K562 (cell line): ENCODE data around the gene GPC3.

Source experiments
- ATF1 ChIP-seq, 2 experiments: fragments of 450-650 bp in 1 of 2; IDR thresholded peaks; 2 replicates each; pipeline ENCODE4 v1.6.1; 2016; ENCODE audit warnings: missing compliant biosample characterization in 1 of 2, missing genetic modification characterization in 1 of 2
- MAX ChIP-seq: sonication (generic); formaldehyde crosslinking; IDR thresholded peaks from 2 replicates; pipeline ENCODE4 v1.9.0; 2022; ENCODE audit warnings: mild to moderate bottlenecking, missing genetic modification reagents
- MYNN ChIP-seq, 2 experiments: sonication (generic); formaldehyde crosslinking in 1 of 2; IDR thresholded peaks; 2 replicates each; pipeline versions ENCODE4 v1.5.0 to v1.6.1; 2016 to 2020; ENCODE audit warnings: antibody characterized with exemption in 1 of 2, missing genetic modification reagents in 1 of 2
- POLR2AphosphoS5 ChIP-seq: IDR thresholded peaks from 2 replicates; pipeline ENCODE4 v1.6.1; 2011; ENCODE audit warnings: mild to moderate bottlenecking, low read depth, low read length, moderate library complexity; ENCODE audit not compliant: control insufficient read depth, insufficient read depth
- RBBP5 ChIP-seq: fragments of 200-600 bp; sonication (generic); IDR thresholded peaks from 2 replicates; pipeline ENCODE4 v1.6.1; 2012; ENCODE audit warnings: borderline replicate concordance, mild to moderate bottlenecking, low read length, control low read depth, inconsistent platforms; ENCODE audit not compliant: insufficient read depth, poor library complexity, severe bottlenecking
- RBM25 ChIP-seq: fragments of 200-400 bp; formaldehyde crosslinking; IDR thresholded peaks from 2 replicates; pipeline ENCODE4 v1.6.1; 2018; ENCODE audit warnings: low read length, low read depth, moderate library complexity; ENCODE audit not compliant: severe bottlenecking
- SMARCB1 ChIP-seq: IDR thresholded peaks from 2 replicates; pipeline ENCODE4 v1.6.1; 2011; ENCODE audit warnings: improper control_type of control experiment, low read depth; ENCODE audit not compliant: insufficient read length
- SREBF2 ChIP-seq: sonication (generic); formaldehyde crosslinking; IDR thresholded peaks from 2 replicates; pipeline ENCODE4 v1.4.0; 2020; ENCODE audit warnings: mild to moderate bottlenecking, missing genetic modification reagents
- XRCC5 ChIP-seq: fragments of 200-400 bp; formaldehyde crosslinking; IDR thresholded peaks from 2 replicates; pipeline ENCODE4 v1.6.1; 2017; ENCODE audit warnings: low read depth, mild to moderate bottlenecking, low read length
- ZBTB8A ChIP-seq: fragments of 450-650 bp; IDR thresholded peaks from 2 replicates; pipeline ENCODE4 v1.6.1; 2018; ENCODE audit warnings: mild to moderate bottlenecking, moderate library complexity; ENCODE audit not compliant: partially characterized antibody
- ZNF121 ChIP-seq: sonication (generic); formaldehyde crosslinking; conservative IDR thresholded peaks from 2 replicates; pipeline ENCODE4 v1.8.0; 2022; ENCODE audit warnings: missing genetic modification reagents
- ZNF707 ChIP-seq: fragments of 250-450 bp; sonication (Bioruptor Pico); conservative IDR thresholded peaks from 2 replicates; pipeline ENCODE4 v1.8.0; 2022; ENCODE audit warnings: inconsistent platforms, mild to moderate bottlenecking, moderate library complexity
- TF ChIP-seq, protein P1 (sequence below), 3 experiments: IDR thresholded peaks in 2 of 3; conservative IDR thresholded peaks in 1 of 3; 2 replicates each; pipeline ENCODE4 v1.5.1; 2011 to 2012; ENCODE audit warnings: low read length in 3 of 3, mild to moderate bottlenecking in 3 of 3, control low read depth in 2 of 3, improper control_type of control experiment in 1 of 3, inconsistent platforms in 1 of 3, low read depth in 1 of 3, mixed read lengths in 1 of 3, moderate library complexity in 1 of 3; ENCODE audit not compliant: insufficient read depth in 2 of 3

DNA sequence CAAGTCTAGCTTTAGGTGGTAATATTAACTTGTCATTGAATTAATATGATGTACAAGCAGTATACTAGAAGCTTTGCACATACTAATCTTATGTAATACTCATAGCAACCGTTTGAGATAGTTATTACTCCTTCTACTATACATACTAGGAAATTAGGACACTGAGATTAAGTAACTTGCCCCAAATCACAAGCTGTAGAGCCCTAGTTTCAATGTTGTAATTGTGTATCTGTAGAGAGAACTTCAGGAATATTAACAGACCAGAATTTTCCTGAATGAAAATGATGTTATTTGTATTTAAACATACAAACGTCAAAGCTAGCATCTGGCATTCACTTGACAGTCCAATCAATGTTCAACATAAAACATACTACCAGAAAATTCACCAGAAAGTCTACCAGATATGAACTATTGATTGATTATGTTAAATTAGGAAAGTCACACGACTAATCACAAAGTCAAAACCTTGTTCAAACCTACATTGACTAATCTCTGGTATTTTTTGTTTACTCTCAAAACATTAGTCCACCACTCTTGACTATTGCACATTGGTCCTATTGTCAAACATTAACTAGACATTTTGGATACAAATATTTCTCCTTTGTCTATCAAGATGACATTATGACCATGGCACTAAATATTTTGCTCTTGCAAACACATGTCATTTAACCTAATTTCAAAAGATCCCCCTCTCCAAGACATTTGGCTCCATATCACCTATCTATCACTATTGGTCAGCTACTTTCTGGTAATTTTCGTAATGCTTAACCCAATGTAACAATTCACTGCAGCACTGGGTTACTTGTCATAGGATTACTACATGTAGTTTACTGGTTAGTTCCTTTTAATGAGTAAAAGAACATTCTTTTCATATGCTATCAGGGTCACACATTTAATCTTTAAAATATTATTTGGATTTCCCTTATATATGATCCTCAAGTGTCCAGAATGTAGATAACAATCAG lies 100.7 kb downstream of the GPC3 start:
- TF ChIP-seq ZBTB8A (no peak), MAX (CRISPR knock-in tag) (no peak), XRCC5 (no peak), RBM25 (no peak), RBBP5 (no peak), ATF1 (CRISPR knock-in tag; IDR thresholded peaks at IDR 0.05) (no peak), ATF1 (tag; IDR thresholded peaks at IDR 0.05) (no peak), POLR2AphosphoS5 (no peak), SMARCB1 (no peak), ZNF707 (CRISPR knock-in tag) (no peak), ZNF121 (CRISPR knock-in tag) (no peak), SREBF2 (CRISPR knock-in tag) (no peak), MYNN (IDR thresholded peaks at IDR 0.05) (no peak), MYNN (CRISPR knock-in tag; IDR thresholded peaks at IDR 0.05) (no peak)
- TF ChIP-seq, protein P1, sequence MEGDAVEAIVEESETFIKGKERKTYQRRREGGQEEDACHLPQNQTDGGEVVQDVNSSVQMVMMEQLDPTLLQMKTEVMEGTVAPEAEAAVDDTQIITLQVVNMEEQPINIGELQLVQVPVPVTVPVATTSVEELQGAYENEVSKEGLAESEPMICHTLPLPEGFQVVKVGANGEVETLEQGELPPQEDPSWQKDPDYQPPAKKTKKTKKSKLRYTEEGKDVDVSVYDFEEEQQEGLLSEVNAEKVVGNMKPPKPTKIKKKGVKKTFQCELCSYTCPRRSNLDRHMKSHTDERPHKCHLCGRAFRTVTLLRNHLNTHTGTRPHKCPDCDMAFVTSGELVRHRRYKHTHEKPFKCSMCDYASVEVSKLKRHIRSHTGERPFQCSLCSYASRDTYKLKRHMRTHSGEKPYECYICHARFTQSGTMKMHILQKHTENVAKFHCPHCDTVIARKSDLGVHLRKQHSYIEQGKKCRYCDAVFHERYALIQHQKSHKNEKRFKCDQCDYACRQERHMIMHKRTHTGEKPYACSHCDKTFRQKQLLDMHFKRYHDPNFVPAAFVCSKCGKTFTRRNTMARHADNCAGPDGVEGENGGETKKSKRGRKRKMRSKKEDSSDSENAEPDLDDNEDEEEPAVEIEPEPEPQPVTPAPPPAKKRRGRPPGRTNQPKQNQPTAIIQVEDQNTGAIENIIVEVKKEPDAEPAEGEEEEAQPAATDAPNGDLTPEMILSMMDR (IDR thresholded peaks at IDR 0.05 in 2 of 3, conservative IDR thresholded peaks at IDR 0.05 in 1 of 3; ENCODE audit: insufficient read depth in 2 of 3, low read depth in 1 of 3, low read length in 3 of 3) = no peak
